Activated CD4-positive, alpha-beta T cell treated with anti-CD3 and anti-CD28 coated beads for 36 hours (primary cell): ENCODE measurements around the gene CLEC14A. TPM values are rescaled to one million over a fixed set of nuclear protein-coding genes. Genes with fewer than 3 reads are reported as not detected.
A peak's percentile ranks its signal among the peaks of the same experiment; 100 is the strongest.

Experiments
- ATAC-seq: fragments of 200-7000 bp; cut with Tn5 transposase; one replicate; pipeline ENCODE4 v1.10.0; 2021; ENCODE audit warnings: mild to moderate bottlenecking, moderate library complexity
- CTCF ChIA-PET: fragments of 350-600 bp; sonication (Branson Sonifier 250); formaldehyde crosslinking; loops from one replicate; lab custom pipeline; 2021; ENCODE audit warnings: antibody characterized with exemption; lab: Charles Lee
- POLR2A ChIA-PET: fragments of 350-600 bp; sonication (Branson Sonifier 250); formaldehyde crosslinking; loops from one replicate; lab custom pipeline; 2021; ENCODE audit warnings: antibody characterized with exemption, inconsistent platforms; lab: Charles Lee
- DNase-seq: peaks from one replicate; pipeline ENCODE4 v3.0.0-alpha.2; 2020
- H3K27ac Mint-ChIP-seq: one replicate; pipeline ENCODE4 v1.8.0; 2021; ENCODE audit warnings: mixed read lengths
- H3K27me3 Mint-ChIP-seq: one replicate; pipeline ENCODE4 v1.8.0; 2021; ENCODE audit warnings: mixed read lengths
- H3K36me3 Mint-ChIP-seq: one replicate; pipeline ENCODE4 v1.8.0; 2021; ENCODE audit warnings: low read depth, mixed read lengths
- H3K4me1 Mint-ChIP-seq: one replicate; pipeline ENCODE4 v1.8.0; 2021; ENCODE audit warnings: mixed read lengths
- H3K4me3 Mint-ChIP-seq: one replicate; pipeline ENCODE4 v1.8.0; 2021; ENCODE audit warnings: mild to moderate bottlenecking, moderate library complexity, mixed read lengths
- H3K9me3 Mint-ChIP-seq: one replicate; pipeline ENCODE4 v1.8.0; 2021; ENCODE audit warnings: low read depth, mixed read lengths
- intact Hi-C, 2 experiments: fragments of 100-400 bp; cut with DNase I in 1 of 2; cut with micrococcal nuclease in 1 of 2; formaldehyde crosslinking; loops; one replicate each; pipeline versions ENCODE4 v1.14.2 to v1.15.1; 2022 to 2024; cut with DNase I, micrococcal nuclease
- total RNA-seq, 2 experiments: library from RNA; stranded (reverse); gene quantifications; one replicate each; pipeline ENCODE4 v1.2.3, GENCODE V29; 2021

CLEC14A gene
- total RNA-seq, 2 experiments from 2014 or later = not detected

- H3K36me3 Mint-ChIP-seq = no peaks in the 10 kb centered on the region
- no peak overlapping the region for H3K27ac Mint-ChIP-seq
- POLR2A ChIA-PET = no interaction called here
Measured at GRCh38 chr14:38278035-38278434, 22.1 kb upstream of the CLEC14A start.

GRCh38 chr14:38262844-38263243, 7.0 kb upstream of the CLEC14A start:
- intact Hi-C loops = no loop called here
- H3K27ac Mint-ChIP-seq = no peak overlapping the region
- ATAC-seq (no peak), DNase-seq (no peak)
- H3K9me3 Mint-ChIP-seq = peaks cover 7% of the 10 kb centered on the region
- CTCF ChIA-PET = no interaction called here
- peaks cover 3% of the 10 kb centered on the region for H3K27me3 Mint-ChIP-seq
- POLR2A ChIA-PET = no interaction called here
- no peak overlapping the region for H3K4me3 Mint-ChIP-seq
- H3K4me1 Mint-ChIP-seq = no peaks in the 10 kb centered on the region
- H3K36me3 Mint-ChIP-seq = no peaks in the 10 kb centered on the region

More at GRCh38 chr14:38278035-38278434, 22.1 kb upstream of the CLEC14A start:
- no peaks in the 10 kb centered on the region for H3K9me3 Mint-ChIP-seq
- intact Hi-C loops = loop anchor here in 1 of 2 experiments (5.0 kb wide), 1 partner anchor 1789 kb away; no protein-coding TSS in a partner anchor
- H3K4me3 Mint-ChIP-seq = no peak overlapping the region
- CTCF ChIA-PET = no interaction called here
- no peaks in the 10 kb centered on the region for H3K27me3 Mint-ChIP-seq
- no peak for ATAC-seq
- no peaks in the 10 kb centered on the region for H3K4me1 Mint-ChIP-seq
- DNase-seq = no peak

GRCh38 chr14:38261620-38262019, 5.7 kb upstream of the CLEC14A start:
- intact Hi-C loops = no loop called here
- no peak overlapping the region for H3K4me3 Mint-ChIP-seq
- CTCF ChIA-PET = no interaction called here
- peaks cover 5% of the 10 kb centered on the region for H3K9me3 Mint-ChIP-seq
- peaks cover 8% of the 10 kb centered on the region for H3K27me3 Mint-ChIP-seq
- no peaks in the 10 kb centered on the region for H3K4me1 Mint-ChIP-seq
- POLR2A ChIA-PET = no interaction called here
- no peak for ATAC-seq
- H3K36me3 Mint-ChIP-seq = no peaks in the 10 kb centered on the region
- no peak for DNase-seq
- no peak overlapping the region for H3K27ac Mint-ChIP-seq

- Mint-ChIP-seq H3K4me3 (no peak overlapping the region), H3K36me3 (no peaks in the 10 kb centered on the region), H3K27ac (no peak overlapping the region), H3K4me1 (peaks cover 3% of the 10 kb centered on the region), H3K9me3 (peaks cover 5% of the 10 kb centered on the region), H3K27me3 (peaks cover 31% of the 10 kb centered on the region)
- ATAC-seq (no peak), DNase-seq (no peak)
- intact Hi-C loops = no loop called here
- POLR2A ChIA-PET = no interaction called here
- CTCF ChIA-PET = no interaction called here
Measured at GRCh38 chr14:38257507-38257906, 1.6 kb upstream of the CLEC14A start.

GRCh38 chr14:38256533-38256840, 594 bp upstream of the CLEC14A start:
- POLR2A ChIA-PET = no interaction called here
- Mint-ChIP-seq H3K4me3 (no peak overlapping the region), H3K36me3 (no peaks in the 10 kb centered on the region), H3K4me1 (peaks cover 3% of the 10 kb centered on the region), H3K9me3 (no peaks in the 10 kb centered on the region), H3K27ac (no peak overlapping the region), H3K27me3 (peaks cover 33% of the 10 kb centered on the region)
- CTCF ChIA-PET = interaction anchor here (0.9 to 1.1 kb wide), 2 partner anchors 35 to 354 kb away, joined by 3 to 4 read pairs; no protein-coding TSS in a partner anchor
- intact Hi-C loops = no loop called here
- no peak for ATAC-seq
- no peak for DNase-seq

- ATAC-seq (no peak), DNase-seq (peak; percentile 18)
- ChIA-PET CTCF (interaction anchor here (0.7 kb wide), 1 partner anchor 343 kb away, joined by 3 read pairs; no protein-coding TSS in a partner anchor), POLR2A (no interaction called here)
- peaks cover 33% of the 10 kb centered on the region for H3K27me3 Mint-ChIP-seq
- peaks cover 3% of the 10 kb centered on the region for H3K4me1 Mint-ChIP-seq
- H3K9me3 Mint-ChIP-seq = no peaks in the 10 kb centered on the region
- H3K4me3 Mint-ChIP-seq = no peak overlapping the region
- no peak overlapping the region for H3K27ac Mint-ChIP-seq
- no peaks in the 10 kb centered on the region for H3K36me3 Mint-ChIP-seq
- intact Hi-C loops = no loop called here
Measured at GRCh38 chr14:38255408-38255672, 553 bp downstream of the CLEC14A start.

- CTCF ChIA-PET = interaction anchor here (0.7 kb wide), 1 partner anchor 343 kb away, joined by 3 read pairs; no protein-coding TSS in a partner anchor
- Mint-ChIP-seq H3K4me3 (no peak overlapping the region), H3K36me3 (no peaks in the 10 kb centered on the region), H3K9me3 (no peaks in the 10 kb centered on the region), H3K4me1 (peaks cover 3% of the 10 kb centered on the region), H3K27ac (no peak overlapping the region), H3K27me3 (peaks cover 33% of the 10 kb centered on the region)
- POLR2A ChIA-PET = no interaction called here
- DNase-seq = no peak
- no peak for ATAC-seq
- intact Hi-C loops = no loop called here
Measured at GRCh38 chr14:38254571-38255407, 1.1 kb downstream of the CLEC14A start.

- intact Hi-C loops = no loop called here
- Mint-ChIP-seq H3K4me1 (peaks cover 3% of the 10 kb centered on the region), H3K9me3 (no peaks in the 10 kb centered on the region), H3K27me3 (peaks cover 33% of the 10 kb centered on the region), H3K27ac (no peak overlapping the region), H3K36me3 (no peaks in the 10 kb centered on the region), H3K4me3 (no peak overlapping the region)
- ChIA-PET CTCF (no interaction called here), POLR2A (no interaction called here)
- ATAC-seq (no peak), DNase-seq (no peak)
Measured at GRCh38 chr14:38253676-38254075, 2.2 kb downstream of the CLEC14A start.

GRCh38 chr14:38252066-38252710, 3.7 kb downstream of the CLEC14A start:
- ChIA-PET POLR2A (no interaction called here), CTCF (interaction anchor here (0.6 kb wide), 1 partner anchor 55 kb away, joined by 5 read pairs; no protein-coding TSS in a partner anchor)
- H3K27me3 Mint-ChIP-seq = peaks cover 30% of the 10 kb centered on the region
- H3K36me3 Mint-ChIP-seq = no peaks in the 10 kb centered on the region
- no peak overlapping the region for H3K4me3 Mint-ChIP-seq
- intact Hi-C loops = no loop called here
- no peak for DNase-seq
- peaks cover 3% of the 10 kb centered on the region for H3K4me1 Mint-ChIP-seq
- no peaks in the 10 kb centered on the region for H3K9me3 Mint-ChIP-seq
- no peak overlapping the region for H3K27ac Mint-ChIP-seq
- no peak for ATAC-seq

GRCh38 chr14:38250331-38250730, 5.6 kb downstream of the CLEC14A start:
- Mint-ChIP-seq H3K27me3 (peaks cover 26% of the 10 kb centered on the region), H3K36me3 (no peaks in the 10 kb centered on the region), H3K4me1 (no peaks in the 10 kb centered on the region), H3K27ac (no peak overlapping the region), H3K4me3 (no peak overlapping the region), H3K9me3 (no peaks in the 10 kb centered on the region)
- intact Hi-C loops = no loop called here
- CTCF ChIA-PET = interaction anchor here (0.9 kb wide), 1 partner anchor 10 kb away, joined by 3 read pairs; no protein-coding TSS in a partner anchor
- no peak for DNase-seq
- ATAC-seq = no peak
- POLR2A ChIA-PET = no interaction called here

- DNase-seq = no peak
- POLR2A ChIA-PET = no interaction called here
- H3K27ac Mint-ChIP-seq = no peak overlapping the region
- CTCF ChIA-PET = no interaction called here
- no peak for ATAC-seq
- H3K4me1 Mint-ChIP-seq = no peaks in the 10 kb centered on the region
- no peaks in the 10 kb centered on the region for H3K9me3 Mint-ChIP-seq
- no peaks in the 10 kb centered on the region for H3K36me3 Mint-ChIP-seq
- H3K27me3 Mint-ChIP-seq = peaks cover 12% of the 10 kb centered on the region
- intact Hi-C loops = no loop called here
- H3K4me3 Mint-ChIP-seq = no peak overlapping the region
Measured at GRCh38 chr14:38248321-38249028, 7.4 kb downstream of the CLEC14A start.
